Measurements from ENCODE around the gene ARHGDIB.

ARHGDIB gene

DNA sequence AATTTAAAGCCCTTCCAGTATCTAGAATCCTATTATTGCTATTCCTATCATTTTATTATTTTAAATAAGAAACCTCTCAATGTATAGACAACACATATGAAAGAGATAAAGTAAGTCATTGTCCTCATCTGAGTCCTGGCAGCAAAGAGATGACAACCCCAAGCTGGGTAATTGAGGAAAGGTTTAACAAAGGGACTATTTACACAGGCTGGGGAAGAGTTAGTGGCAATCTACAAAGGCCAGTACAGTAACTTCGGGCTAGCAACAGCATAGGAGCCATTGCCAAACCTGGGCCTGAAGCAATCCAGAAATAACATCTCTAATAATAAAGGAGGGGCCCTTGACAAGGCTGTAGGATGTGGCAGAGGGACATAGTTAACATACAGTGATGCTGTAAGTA lies 22.6 kb upstream of the ARHGDIB start:
- DNase-seq (ENCODE audit: low read depth in 1 of 2, low spot score in 1 of 2), result no peak

DNA sequence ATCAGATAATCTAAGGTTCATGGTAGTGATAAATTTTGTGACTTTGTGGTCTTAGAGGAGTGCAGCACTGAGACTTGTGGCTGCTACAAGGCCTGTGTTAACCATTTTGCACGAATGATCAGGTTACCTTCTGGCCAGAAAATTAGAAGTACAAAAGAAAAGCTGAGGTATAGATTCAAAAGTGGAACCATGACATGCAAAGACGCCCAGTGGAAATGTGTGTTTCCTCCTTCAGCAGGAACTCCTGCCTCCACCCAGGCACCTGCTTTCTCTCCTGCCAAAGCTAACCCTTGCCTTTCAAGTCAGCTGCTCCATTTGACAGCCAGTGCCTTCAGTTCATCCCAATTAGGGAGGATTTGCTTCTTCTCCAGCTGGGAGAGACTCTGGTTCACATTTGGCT lies 21.6 kb upstream of the ARHGDIB start:
- no peak for DNase-seq (ENCODE audit: low read depth in 1 of 2, low spot score in 1 of 2)

DNA sequence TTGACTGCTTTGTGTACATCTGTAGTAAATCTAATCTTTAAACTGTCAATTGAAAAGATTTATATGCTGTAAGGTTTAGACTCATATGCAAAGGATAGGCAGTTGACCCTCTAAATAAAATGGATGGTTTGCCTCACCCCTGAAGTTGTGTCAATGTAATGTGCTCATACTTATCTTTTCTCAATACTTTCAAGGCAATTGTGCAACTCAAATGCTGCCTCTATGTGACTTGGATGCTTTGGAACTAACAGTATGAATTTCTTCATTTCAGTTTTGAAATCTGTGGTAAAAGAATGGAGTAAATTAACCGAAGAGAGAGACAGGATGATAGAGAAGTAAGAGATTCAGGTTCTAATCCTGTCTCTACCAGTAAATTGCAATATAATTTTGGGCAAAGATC lies 21.2 kb upstream of the ARHGDIB start:
- no peak for DNase-seq (ENCODE audit: low read depth in 1 of 2, low spot score in 1 of 2)

DNA sequence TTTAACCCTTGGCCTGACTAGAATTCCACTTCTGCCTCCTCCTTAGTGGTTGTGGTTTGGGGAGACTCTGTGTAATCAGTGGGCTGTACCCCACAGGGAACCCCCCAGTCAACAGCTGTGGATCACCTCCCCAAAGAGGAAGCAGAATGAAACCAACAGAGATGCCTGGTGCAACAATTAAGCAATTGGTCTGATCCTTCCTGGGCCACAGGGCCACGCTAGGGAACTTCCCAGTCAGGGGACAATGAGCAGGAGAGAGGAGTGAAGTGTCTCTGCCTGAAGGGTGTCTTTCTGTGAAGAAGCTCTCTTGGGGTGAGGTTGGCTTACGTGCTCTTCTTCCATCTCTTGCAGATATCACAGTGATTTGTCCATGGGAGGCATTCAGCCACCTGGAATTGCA lies 19.6 kb upstream of the ARHGDIB start:
- DNase-seq (ENCODE audit: low read depth in 1 of 2, low spot score in 1 of 2), result no peak

DNA sequence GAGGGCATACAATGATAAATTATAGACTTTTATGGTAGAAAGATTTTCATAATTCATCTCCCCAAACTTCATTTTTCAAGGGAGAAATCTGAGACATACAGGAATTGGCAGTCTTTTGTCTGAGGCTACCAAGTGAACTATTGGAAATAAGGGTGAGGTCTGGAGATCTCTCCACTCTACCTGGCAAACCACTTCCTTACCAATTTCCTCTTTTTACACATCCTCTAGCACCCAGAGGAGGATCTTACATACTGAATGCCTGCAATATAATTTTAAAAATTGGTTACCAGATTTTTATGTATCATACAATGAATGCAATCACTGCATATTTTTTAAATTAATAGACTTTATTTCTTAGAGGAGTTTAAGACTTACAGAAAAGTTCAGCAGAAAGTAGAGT lies 18.1 kb upstream of the ARHGDIB start:
- no peak for DNase-seq (ENCODE audit: low read depth in 1 of 2, low spot score in 1 of 2)

DNA sequence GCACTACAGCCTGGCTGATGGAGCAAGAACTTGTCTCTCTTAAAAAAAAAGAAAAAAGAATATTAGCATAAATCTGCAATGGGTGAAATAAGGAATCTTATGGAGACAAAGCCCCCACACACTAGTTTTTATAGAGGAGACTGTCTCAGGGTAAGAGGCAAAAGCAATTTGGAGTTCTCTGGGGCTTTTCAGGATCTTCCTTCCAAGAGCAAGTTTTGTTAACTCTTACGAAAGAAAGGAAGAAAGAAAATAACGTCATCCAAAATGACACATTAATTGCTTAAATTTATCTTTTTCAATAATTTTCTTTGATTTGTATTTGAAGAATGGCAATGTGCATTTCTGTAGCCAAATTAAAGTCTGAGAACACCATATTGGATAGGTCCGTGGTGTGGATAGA lies 15.3 kb upstream of the ARHGDIB start:
- DNase-seq (ENCODE audit: low read depth in 1 of 2, low spot score in 1 of 2), result no peak

DNA sequence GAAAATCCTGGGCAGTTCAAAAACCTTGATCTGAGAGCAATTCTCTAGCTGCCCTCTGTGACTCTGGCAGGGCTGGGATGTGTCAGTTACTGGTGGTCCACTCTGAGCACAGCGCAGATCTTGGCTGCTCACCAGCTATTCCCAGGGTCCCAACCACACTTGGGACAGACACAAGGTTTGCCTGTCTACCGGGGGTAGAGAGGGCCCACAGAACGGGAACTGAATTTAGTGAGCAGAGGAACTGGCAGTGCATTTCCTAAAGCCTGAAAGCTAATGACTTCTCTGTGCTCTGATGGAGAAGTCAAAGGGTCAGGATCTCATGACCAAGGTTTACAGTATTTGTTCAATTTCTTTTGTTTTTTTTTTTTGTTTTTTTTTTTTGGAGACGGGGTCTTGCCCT lies 14.1 kb upstream of the ARHGDIB start:
- DNase-seq (ENCODE audit: low read depth in 1 of 2, low spot score in 1 of 2), result no peak

DNA sequence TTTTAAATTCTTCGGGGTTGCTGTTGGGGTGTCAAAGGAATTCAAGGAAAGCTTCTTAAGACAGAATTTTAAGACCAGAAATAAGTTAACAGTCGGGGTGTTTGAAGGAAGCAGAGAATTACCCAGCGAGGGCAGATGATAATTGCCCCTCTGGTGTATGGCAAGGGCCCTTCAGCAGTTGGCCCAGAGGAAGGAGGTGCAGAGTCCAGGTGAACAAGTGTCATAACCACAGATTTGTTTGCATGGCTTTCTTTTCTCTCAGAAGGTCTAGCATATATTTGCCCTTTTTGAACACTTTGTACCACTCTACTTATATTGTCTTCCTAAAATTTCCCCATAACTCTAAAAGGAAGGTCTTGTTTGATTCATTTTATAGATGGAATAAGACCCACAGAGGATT lies 13.2 kb upstream of the ARHGDIB start:
- DNase-seq (ENCODE audit: low read depth in 1 of 2, low spot score in 1 of 2), result no peak

DNA sequence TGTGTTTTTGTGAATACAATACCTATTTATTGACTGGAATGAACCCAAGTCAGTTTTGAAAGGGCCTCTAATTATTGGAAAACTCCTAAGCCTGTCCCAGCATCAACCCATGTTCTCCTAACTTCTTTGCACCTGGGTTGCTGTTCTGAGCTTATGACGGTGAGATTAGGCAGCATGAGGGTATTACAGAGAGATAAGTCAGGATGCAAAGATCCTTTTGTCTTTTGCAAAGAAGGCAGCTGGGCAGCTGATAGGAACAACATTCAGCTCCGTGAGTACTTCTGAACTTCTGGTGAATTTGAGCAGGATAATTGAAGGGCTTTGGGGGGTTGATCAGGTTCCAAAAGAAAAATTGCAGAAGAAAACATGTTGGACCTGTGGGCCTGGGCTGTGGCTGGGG lies 11.4 kb upstream of the ARHGDIB start, which contains the start of gene PDE6H:
PDE6H (plus strand) TSS at position 227 of the 400 bp plus-strand sequence. CDS start 4,971 bp downstream, outside the sequence.
- no peak for DNase-seq (ENCODE audit: low read depth in 1 of 2, low spot score in 1 of 2)

DNA sequence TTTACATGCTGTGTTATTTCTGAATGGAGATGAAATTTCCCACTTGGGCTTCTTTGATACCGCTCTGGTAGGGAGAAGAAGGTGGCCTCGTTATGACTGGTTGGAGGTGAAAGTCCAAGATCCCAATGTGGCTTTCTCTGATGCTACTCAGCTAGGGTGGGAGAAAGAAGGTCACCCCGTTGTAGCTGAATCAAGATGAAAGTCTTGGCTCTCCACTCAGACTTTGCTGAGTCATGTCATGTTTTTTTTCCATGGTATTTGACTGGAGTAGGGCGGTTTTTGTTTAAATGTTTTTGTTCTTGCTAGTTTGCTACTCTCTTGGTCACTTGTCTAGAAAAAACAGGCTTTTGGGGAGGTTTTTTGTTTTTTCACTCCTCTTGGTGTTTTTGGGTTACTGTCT lies 9.1 kb upstream of the ARHGDIB start:
- DNase-seq (ENCODE audit: low read depth in 1 of 2, low spot score in 1 of 2), result no peak

DNA sequence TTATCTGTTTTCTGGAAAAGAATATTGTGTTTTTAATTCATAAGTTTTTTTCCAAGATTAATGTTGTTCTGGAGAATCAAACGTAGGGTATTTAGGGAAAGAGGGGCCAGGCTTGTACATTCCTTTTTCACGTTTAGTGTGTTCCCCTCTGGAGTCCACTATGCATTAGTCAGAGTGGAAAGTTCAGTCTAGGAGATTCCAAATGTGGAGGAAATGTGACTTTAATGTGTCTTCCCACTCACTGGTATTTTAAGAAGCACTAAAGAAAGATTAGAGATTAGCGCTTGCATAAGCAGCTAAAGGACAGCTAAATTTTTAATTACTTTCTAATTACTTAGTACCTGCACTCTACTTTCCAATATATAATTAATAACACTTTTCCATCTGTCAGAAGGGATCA lies 7.1 kb upstream of the ARHGDIB start:
- no peak for DNase-seq (ENCODE audit: low read depth in 1 of 2, low spot score in 1 of 2)

DNA sequence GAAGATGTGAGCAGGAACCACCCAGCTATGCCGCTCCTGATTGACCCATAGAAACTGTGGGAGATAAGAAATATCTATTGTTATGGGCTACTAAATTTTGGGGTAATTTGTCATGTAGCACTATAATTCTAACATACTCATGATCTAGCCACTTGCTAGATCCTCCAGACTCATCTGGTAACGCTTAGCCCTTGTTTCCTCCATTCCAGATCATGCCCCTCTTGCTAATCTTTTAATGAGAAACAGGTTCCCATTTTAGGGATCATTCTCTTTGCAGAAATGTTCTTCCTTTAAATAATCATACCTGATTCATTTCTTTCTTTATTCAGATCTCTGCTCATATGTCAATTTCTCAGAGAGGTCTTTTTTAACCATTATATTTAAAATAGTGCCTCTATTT lies 3.8 kb upstream of the ARHGDIB start:
- DNase-seq (ENCODE audit: low read depth in 1 of 2, low spot score in 1 of 2), result no peak

DNA sequence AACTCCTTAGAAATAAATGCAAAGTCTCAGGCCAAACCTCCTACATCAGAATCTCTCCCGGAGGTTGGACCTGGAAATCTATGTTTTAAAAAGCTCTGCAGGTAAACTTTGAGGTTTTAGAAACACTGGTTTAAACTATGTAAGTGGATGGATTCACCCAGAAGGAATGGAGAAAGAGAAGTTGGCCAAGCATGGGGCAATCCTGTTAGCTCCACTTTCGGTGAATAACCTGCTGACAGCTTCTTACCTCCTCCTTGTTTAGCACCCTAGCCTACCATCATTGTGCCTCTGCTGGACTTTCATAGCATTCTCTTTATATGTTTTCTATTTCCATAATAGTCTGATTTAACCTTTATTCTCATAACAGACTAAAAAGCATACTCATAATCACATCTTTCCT lies 3.0 kb upstream of the ARHGDIB start:
- no peak for DNase-seq (ENCODE audit: low read depth in 1 of 2, low spot score in 1 of 2)

DNA sequence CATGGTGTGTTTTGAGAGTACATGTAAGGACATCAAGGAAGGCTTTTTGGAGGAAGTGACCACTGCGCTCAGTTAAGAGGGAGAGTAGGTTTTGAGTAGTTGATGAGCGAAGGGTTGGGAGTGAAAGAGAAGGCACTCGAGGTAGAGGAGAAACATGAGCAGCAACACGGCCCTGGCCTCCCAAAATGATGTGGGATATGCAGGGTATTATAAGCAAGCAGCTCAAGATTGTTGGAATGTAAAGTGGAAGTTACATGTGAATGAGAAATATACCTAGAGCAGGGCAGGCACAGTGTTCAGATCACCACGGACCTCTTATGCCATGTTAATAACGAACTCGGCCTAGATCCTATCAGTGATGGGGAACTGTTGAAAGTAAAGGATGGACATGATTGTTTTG lies 2.1 kb upstream of the ARHGDIB start:
- no peak for DNase-seq (ENCODE audit: low read depth in 1 of 2, low spot score in 1 of 2)

DNA sequence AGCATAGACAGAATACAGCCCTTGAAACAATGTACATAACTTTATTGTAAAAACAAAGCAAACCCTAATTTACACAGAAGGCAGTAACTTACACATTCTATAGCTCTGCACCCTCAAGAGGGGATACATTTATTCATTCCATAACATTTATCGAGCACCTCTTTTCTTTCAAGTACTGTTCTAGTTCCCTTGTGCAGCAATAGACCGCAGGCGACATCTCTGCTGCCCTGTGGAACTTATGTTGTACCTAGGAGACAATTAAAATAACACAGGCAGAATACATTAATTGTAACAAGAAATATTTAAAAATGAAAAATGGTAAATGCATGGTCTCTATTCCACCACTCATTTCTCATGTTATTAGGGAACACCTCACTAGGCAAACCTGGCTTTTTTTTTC lies 1.4 kb upstream of the ARHGDIB start:
- no peak for DNase-seq (ENCODE audit: low read depth in 1 of 2, low spot score in 1 of 2)

DNA sequence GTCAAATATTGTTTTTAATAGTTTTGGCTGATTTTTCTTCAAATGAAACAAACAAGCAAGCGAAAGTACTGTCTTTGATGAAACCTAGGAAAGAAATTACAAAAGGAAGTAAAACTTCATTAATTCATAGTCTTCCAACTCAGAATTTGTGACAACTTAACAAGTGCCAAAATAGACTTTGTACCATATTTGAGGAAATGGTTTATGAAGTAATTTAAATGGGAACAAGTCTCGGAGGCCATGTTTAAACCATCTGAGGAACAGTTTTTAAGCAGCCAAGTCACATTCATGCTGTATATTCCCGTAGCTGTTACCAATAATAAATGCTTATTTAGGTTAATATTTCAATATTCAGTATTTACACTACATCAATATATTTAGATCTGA lies 745 bp upstream of the ARHGDIB start:
- no peak for DNase-seq (ENCODE audit: low read depth in 1 of 2, low spot score in 1 of 2)

DNA sequence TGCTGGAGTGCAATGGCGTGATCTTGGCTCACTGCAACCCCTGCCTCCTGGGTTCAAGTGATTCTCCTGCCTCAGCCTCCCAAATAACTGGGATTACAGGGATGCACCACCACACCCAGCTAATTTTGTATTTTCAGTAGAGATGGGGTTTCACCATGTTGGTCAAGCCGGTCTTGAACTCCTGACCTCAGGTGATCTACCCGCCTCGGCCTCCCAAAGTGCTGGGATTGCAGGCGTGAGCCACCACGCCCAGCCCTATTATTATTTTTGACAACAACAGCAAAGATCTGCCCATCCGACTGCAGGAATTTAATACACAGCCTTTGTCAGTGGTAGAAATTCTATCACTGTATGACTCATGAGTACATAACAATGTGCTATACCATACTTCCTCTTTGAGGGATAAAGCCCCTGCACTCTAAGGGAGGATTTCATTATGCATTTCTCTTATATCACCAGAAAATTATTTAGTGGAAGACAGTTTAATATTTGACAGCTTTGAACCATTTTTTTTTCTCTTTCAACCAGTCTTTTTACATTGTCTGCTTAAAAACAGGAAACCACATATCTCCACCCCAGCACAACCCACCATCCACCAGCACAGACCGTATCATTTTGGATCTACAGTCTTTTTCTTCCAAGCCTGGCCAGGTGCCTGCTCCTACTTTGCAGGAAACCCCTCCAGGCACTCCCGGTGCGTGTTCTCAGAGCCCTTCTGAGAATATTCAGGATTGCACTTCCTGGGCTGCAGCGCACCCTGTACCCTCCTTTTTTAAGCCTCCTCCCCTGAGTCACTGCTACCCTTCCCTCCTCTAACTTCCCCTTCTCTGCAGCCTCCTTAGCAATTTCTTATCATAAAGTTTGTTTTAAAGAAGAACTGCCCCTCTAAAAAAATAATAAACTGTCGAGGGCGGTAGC lies 594 bp downstream of the ARHGDIB start:
- no peak for DNase-seq (ENCODE audit: low read depth in 1 of 2, low spot score in 1 of 2)

DNA sequence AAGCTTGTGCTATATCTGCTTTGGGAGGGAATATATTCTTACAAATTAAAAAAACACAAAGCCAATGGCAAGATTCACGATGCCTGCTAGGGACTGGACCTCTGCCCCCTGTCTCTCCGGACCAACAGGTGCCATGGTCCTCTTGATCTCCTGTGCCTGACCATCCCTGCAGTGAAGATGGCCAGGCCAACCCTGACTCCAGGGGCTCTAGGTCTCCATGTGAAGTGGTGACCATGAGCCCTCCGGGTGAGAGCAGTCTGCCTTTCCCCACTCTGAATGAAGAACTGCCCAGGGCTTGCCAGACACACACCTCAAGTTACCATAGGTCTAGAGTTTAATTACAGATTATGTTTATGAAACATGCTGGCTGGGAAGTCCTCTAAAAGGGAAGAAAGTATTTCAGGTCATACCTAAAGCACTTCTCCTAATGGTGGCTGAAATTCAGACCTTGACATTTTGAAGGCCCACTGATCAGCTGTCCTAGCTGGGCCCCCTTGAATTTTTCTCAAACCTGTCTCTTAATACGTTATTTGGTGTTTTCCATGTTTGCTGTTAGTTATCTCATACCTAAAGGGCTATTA lies 1.4 kb downstream of the ARHGDIB start:
- DNase-seq (ENCODE audit: low read depth in 1 of 2, low spot score in 1 of 2), result no peak

DNA sequence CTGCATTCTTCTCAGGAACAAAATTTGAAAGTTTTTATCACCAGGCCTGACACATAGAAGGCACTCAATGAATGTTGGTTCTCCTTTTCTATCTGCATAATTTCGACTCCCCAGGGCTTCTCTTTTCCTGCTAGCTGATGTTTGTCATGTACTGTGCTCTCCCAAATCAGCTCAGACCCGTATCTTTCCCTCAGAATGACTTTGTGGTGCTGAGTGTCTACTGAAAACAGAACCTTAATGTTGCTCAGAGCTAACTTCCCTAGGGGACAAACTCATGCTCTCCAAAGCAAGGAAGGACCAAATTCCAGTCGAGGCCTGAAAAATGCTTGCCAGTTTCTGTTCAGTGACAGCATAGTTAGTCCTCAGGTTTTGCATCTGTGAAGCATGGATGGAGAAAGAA lies 1.9 kb downstream of the ARHGDIB start:
- no peak for DNase-seq (ENCODE audit: low read depth in 1 of 2, low spot score in 1 of 2)

DNA sequence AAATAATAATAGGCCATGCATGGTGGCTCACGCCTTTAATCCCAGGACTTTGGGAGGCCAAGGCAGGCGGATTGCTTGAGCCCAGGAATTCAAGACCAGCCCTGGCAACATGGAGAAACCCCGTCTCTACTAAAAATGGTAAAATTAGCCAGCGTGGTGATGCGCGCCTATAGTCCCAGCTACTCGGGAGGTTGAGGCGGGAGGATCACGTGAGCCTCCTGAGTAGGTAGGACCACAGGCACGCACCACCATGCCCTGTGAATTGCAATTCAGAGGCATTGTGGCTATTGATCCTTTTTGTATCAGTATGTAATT lies 2.3 kb downstream of the ARHGDIB start:
- DNase-seq (ENCODE audit: low read depth in 1 of 2, low spot score in 1 of 2), result no peak

DNA sequence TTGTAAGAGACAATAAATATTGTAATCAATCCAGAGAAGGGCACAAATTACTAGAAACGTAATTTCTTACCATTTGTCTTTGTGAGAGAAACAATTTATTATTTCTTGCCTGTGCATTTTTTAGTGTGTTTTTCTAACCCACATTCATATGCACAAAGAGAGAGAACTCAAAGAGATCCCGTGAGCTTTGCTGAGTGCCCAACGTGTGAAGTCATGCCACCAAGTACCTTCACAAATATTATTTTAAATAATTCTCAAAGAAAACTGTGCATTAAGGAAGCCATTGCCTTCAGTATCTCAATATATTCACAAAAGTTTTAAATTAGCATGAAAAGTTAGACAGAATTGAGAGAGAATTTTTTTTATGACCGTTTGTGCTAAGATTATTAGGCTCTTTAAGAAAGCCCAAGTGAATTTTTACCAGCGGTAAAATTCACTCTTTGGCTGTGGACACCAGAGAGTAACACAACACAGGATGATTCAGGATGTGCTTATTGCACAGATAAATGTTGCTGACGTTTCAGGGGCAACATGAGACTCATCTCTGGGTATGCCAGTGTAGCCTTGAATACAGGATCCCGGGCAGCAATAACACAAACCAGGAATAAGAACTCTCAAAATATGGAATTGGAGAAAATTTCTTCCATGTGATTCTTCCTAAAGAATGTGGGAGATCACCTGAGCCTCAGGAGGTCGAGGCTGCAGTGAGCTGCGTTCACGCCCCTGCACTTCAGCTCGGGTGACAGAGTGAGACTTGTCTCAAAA lies 2.9 kb downstream of the ARHGDIB start:
- no peak for DNase-seq (ENCODE audit: low read depth in 1 of 2, low spot score in 1 of 2)

DNA sequence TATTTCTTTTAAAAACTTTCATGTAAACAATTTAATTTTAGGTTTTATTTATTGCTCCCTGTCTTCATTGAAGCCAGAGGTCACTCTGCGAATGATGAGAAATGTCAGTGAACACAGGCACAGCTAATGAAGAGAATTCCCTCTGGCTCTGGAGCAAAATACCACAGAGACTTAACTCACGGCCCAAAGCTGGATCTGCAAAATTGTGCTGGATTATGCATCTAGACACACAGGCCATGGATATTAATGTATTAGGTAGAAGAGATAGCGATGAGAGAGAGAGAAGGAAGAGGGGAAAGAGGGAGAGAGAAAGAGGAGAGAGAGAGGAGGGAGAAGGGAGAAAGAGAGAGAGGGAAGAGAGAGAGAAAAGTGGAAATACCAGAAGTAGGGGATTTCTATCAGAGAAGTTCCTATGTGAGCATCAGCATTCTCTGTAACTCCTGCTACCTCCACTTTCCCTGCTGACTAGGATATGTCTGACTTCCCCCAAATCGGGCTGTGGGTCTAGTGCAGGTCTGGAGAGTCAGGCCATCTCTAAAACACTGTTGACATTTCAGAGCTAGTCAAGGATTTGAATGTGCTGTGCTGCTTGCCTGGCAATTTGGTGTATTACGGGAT lies 3.7 kb downstream of the ARHGDIB start:
- no peak for DNase-seq (ENCODE audit: low read depth in 1 of 2, low spot score in 1 of 2)

Measured in stimulated activated CD4-positive, alpha-beta T cell treated with anti-CD3 and anti-CD28 coated beads, Interleukin-15, amount 100 ng/mL, for 1 hour (primary cell).